ENCODE results near the gene MYBPHL.
"Not testable (repeated sequence)": the region's sequence is repeated elsewhere in the genome, so short reads cannot be mapped to it uniquely, and the experiment has no call there.

MYBPHL gene

DNA sequence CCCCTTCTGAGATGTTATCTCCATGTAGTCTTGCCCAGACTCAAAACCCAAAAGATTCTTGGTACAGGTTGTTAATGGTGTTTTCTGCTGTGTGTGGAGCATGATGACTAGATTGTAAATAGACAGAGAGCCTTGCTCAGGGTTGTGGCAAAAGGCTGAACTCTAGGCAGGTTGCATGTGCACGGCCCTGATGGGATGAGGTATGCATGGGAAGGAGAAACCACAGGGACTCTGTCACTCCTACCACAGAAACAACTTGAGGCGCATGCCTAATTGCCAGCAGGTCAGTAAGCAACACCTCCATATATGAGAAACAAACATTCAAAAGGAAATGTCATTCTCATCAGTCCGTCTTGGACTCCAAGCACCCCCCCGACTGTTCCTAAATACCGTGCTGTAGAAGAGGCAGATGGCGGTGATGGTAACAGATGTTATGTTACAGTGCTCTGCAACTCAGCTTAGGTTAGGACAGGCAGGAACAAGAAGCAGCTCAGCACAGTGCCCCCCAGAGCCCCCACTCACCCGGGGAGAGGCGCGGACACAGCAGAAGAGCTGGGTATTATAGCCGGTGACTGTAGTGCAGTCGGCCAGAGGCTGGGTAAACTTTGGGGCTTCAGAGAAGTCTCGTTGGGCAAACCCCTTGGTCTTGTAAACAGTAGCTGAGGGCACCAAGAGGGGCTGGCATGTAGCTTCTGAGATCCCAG lies 10.9 kb downstream of the MYBPHL start:
- Mint-ChIP-seq H3K36me3 (no peaks in the 10 kb centered on the region), H3K4me1 (ENCODE audit: low read depth) (no peaks in the 10 kb centered on the region), H3K27me3 (peaks cover 3% of the 10 kb centered on the region)

DNA sequence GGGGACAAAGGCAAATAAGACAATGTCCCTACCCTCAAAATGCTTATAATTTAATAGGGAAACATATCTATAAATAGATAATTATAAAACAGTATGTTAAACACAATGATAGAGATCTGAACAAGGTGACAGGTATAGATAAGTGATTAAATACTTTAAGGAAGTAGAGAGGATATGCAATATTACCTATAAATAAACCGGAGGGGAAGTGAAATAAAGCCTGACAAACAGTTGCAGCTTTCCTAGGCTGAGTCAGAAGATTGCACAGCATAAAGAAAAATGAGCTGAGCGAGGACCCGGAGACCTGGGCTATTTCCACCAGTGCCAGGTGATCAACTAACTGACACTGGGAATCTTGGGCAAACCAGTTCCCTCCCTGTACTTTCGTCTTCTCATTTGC lies 12.3 kb downstream of the MYBPHL start:
- Mint-ChIP-seq H3K9me3 (ENCODE audit: low read depth) (no peaks in the 10 kb centered on the region), H3K27ac (no peak overlapping the region), H3K4me1 (ENCODE audit: low read depth) (no peaks in the 10 kb centered on the region), H3K4me3 (no peak overlapping the region), H3K36me3 (no peaks in the 10 kb centered on the region), H3K27me3 (peaks cover 3% of the 10 kb centered on the region)

More for the DNA sequence above, 10.9 kb downstream of the MYBPHL start:
- Mint-ChIP-seq H3K4me3 (no peak overlapping the region), H3K27ac (no peak overlapping the region), H3K9me3 (ENCODE audit: low read depth) (no peaks in the 10 kb centered on the region)

DNA sequence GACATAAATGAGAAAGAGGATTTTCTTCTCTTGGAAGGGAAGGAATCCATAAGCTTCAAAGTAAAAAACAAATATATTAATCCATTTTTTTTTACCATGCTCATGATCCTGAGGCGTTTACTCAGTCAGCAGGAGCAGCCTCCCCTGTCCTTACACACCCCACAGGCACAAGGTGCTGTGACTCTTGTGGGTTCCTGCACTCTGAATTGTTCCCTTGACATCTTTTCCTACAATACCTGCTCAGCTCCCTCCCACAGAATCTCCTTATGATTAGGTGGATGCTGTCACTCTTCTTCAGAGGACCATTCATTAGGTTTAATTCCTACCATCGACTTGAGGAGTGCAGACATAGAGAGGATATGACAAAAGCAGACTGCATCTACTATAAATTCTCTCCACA lies 13.8 kb downstream of the MYBPHL start:
- Mint-ChIP-seq H3K36me3 (no peaks in the 10 kb centered on the region), H3K9me3 (ENCODE audit: low read depth) (no peaks in the 10 kb centered on the region), H3K27ac (no peak overlapping the region), H3K4me1 (ENCODE audit: low read depth) (no peaks in the 10 kb centered on the region), H3K4me3 (no peak overlapping the region), H3K27me3 (peaks cover 3% of the 10 kb centered on the region)

DNA sequence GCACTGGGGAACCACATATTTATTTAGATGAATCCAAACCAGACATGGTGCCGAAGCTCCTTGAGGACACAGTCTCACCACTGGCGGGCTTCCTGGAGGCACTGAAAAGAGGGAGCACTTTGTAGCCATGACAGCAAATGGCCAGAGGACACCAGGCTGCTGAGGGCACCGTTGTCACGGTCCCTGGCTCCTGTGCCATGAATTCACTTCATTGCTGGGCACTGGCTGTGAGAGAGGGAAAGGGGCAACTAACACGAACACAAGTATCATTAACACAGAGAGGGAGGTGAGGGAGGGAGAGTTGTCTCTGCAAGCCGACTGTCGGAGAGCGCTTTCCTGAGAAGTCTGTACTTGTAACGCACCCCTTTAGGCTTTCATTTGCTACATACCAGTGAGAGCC lies 14.4 kb downstream of the MYBPHL start:
- Mint-ChIP-seq H3K4me1 (ENCODE audit: low read depth) (no peaks in the 10 kb centered on the region), H3K9me3 (ENCODE audit: low read depth) (no peaks in the 10 kb centered on the region), H3K36me3 (no peaks in the 10 kb centered on the region), H3K27me3 (peaks cover 3% of the 10 kb centered on the region), H3K4me3 (no peak overlapping the region), H3K27ac (no peak overlapping the region)

DNA sequence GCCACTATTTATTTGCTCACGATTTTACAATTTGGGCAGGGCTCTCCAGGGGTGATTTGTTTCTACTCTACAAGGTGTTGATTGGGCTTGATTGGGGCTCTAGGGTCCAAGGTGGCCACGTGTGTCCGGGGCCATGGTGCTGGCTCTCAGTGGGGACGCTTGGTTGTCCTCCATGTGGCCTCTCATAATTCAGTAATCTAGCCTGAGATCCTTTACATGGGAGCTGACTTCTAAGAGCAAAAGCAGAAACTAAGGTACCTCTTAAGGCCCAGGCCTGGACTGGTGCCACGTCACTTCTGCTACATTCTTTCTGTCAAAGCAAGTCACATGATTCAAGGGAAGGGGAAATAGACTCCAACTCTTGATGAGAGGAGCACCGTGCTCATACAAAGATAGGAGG lies 15.8 kb downstream of the MYBPHL start:
- H3K4me1 Mint-ChIP-seq (ENCODE audit: low read depth): no peaks in the 10 kb centered on the region
- H3K27ac Mint-ChIP-seq: no peak overlapping the region
- H3K27me3 Mint-ChIP-seq: peaks cover 3% of the 10 kb centered on the region
- H3K9me3 Mint-ChIP-seq (ENCODE audit: low read depth): no peaks in the 10 kb centered on the region
- H3K4me3 Mint-ChIP-seq: no peak overlapping the region
- no peaks in the 10 kb centered on the region for H3K36me3 Mint-ChIP-seq

DNA sequence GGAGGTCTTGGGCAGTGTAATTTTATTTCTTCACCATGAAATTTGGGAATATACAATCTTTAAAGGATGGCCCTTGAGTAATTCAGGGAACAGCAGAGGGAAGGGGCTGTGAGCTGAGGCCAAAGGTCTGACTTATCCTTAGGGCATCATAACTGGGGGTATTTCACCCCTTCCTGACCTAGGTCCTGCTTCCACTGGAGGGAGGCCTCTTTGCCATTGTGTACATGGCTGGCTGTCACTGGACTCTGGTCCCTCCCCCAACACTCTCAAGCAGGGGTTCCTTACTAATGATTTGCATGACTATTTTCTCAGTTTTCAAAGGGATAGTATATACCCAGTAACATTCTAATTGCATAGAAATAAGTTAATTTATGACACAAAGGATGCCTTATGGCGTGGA lies 16.7 kb downstream of the MYBPHL start:
- H3K36me3 Mint-ChIP-seq: no peaks in the 10 kb centered on the region
- H3K9me3 Mint-ChIP-seq (ENCODE audit: low read depth): no peaks in the 10 kb centered on the region
- H3K27me3 Mint-ChIP-seq: no peaks in the 10 kb centered on the region
- no peak overlapping the region for H3K4me3 Mint-ChIP-seq
- no peak overlapping the region for H3K27ac Mint-ChIP-seq
- no peaks in the 10 kb centered on the region for H3K4me1 Mint-ChIP-seq (ENCODE audit: low read depth)

DNA sequence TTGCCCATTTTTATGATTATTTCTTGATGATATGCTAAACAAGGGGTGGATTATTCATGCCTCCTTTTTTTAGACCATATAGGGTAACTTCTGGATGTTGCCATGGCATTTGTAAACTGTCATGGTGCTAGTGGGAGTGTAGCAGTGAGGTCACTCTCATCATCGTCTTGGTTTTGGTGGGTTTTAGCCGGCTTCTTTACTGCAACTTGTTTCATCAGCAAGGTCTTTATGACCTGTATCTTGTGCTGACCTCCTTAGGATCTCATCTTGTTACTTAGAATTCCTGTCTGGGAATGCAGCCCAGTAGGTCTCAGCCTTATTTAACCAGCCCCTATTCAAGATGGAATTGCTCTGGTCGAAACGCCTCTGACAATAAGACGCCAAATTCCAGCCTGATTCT lies 20.0 kb downstream of the MYBPHL start:
- not testable (repeated sequence) for H3K36me3 Mint-ChIP-seq; H3K27me3 Mint-ChIP-seq; H3K4me3 Mint-ChIP-seq; H3K9me3 Mint-ChIP-seq (ENCODE audit: low read depth); H3K4me1 Mint-ChIP-seq (ENCODE audit: low read depth); H3K27ac Mint-ChIP-seq

DNA sequence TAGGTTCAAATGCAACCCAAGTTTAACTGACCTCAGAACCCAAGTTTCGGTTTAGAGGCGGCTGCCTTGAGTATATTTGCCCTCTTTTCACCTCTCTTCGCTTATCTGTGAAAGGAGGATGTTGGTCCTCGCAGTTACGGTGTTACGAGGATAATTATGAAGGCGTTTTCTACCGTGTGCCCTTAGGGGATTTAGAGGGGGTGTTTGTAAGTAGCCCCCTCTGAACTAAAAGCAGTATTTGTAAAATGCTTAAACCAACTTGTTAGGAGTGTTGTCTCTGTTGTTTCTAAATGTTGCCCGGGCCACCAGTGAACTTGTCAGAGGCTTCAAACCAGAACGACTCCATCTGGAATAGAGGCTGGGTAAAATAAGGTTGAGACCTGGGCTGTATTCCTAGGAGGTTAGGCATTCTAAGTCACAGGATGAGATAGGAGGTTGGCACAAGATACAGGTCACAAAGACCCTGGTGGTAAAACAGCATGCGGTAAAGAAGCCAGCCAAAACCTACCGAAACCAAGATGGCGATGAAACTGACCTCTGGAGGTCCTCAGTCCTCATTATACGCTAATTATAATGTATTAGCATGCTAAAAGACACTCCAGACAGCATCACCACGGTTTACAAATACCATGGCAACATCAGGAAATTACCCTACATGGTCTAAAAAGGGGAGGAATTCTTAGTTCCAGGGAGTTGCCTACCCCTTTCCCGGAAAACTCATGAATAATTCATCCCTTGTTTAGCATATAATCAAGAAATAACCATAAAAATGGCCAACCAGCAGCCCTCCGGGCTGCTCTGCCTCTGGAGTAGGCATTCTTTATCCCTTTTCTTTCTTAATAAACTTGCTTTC lies 22.8 kb downstream of the MYBPHL start:
- Mint-ChIP-seq H3K4me1 (ENCODE audit: low read depth) (peaks cover 9% of the 10 kb centered on the region), H3K4me3 (peak overlapping the region; percentile 97), H3K27me3 (no peaks in the 10 kb centered on the region), H3K27ac (peak overlapping the region; percentile 89), H3K9me3 (ENCODE audit: low read depth) (no peaks in the 10 kb centered on the region), H3K36me3 (no peaks in the 10 kb centered on the region)

DNA sequence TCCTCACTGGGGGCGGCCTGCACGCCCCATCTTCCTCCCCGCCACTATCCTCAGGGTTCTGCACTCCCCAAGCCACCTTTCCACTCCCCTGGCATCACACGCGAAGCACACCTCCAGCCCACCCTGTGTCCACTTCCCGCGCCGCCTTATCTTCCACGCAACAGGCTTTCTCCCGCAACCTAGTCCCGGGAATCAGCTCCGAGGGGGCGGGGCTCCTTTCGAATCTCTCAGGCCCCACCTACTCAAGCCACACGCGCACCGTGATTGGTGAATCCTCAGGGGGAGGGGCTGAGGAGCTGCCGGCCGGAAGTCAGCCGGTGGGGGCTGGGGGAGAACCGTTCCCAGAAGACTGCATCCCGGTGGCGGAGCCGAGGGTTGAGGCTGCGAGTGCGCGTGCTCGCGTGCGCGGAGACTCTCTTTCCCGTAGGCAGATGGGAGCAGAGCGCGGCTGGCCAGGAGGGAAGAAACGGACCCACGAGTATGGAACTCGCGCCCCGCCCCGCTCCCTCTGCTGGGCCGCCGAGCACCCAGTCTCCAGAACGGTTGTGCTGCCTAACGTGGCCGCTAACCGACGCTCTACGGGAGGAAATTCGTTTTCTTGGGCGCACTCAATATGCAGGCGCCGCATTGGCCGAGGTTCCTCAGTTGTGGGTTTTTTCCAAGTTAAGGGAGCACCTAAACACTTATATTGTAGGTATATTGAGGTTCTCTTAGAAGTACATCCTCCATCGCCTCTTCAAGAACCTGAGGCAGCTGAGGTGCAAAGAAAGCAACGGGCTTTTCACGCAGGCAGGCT lies 23.7 kb downstream of the MYBPHL start, which contains the start of gene PSRC1:
TSS of gene PSRC1 (minus strand) at position 194 of the 796 bp plus-strand sequence.
- Mint-ChIP-seq H3K9me3 (ENCODE audit: low read depth) (no peaks in the 10 kb centered on the region), H3K4me3 (peak within 1 kb of the TSS; percentile 97), H3K27ac (peak within 1 kb of the TSS; percentile 89)

DNA sequence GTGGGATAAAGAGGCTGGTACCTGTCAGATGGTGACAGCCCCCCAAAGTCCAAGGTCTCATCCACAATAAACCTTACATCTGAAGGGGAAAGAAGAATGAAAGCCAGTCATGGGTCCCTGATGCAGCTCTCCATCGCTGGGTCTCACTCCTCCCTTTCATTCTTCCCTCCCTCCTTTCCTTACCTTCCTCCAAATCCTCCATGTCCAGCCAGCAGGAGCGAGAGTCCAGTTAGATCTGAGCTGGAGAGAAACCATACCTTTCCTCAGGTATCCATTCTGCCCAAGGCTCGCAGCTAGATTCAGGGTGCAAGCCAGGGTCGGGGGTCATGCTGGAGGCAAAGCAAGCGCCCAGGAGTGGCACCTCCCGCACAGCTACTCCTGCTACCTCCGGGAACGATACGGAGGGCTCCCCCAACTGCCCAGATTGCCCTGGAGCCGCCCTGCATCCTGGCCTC lies 24.3 kb downstream of the MYBPHL start:
- Mint-ChIP-seq H3K36me3 (no peaks in the 10 kb centered on the region), H3K4me3 (peak overlapping the region; percentile 97), H3K9me3 (ENCODE audit: low read depth) (no peaks in the 10 kb centered on the region), H3K4me1 (ENCODE audit: low read depth) (peaks cover 9% of the 10 kb centered on the region), H3K27me3 (no peaks in the 10 kb centered on the region), H3K27ac (no peak overlapping the region)

More for the DNA sequence above, 23.7 kb downstream of the MYBPHL start, which contains the start of gene PSRC1:
- H3K36me3 Mint-ChIP-seq: no peaks in the 10 kb centered on the region
- H3K27me3 Mint-ChIP-seq: no peaks in the 10 kb centered on the region
- peaks cover 9% of the 10 kb centered on the region for H3K4me1 Mint-ChIP-seq (ENCODE audit: low read depth)

DNA sequence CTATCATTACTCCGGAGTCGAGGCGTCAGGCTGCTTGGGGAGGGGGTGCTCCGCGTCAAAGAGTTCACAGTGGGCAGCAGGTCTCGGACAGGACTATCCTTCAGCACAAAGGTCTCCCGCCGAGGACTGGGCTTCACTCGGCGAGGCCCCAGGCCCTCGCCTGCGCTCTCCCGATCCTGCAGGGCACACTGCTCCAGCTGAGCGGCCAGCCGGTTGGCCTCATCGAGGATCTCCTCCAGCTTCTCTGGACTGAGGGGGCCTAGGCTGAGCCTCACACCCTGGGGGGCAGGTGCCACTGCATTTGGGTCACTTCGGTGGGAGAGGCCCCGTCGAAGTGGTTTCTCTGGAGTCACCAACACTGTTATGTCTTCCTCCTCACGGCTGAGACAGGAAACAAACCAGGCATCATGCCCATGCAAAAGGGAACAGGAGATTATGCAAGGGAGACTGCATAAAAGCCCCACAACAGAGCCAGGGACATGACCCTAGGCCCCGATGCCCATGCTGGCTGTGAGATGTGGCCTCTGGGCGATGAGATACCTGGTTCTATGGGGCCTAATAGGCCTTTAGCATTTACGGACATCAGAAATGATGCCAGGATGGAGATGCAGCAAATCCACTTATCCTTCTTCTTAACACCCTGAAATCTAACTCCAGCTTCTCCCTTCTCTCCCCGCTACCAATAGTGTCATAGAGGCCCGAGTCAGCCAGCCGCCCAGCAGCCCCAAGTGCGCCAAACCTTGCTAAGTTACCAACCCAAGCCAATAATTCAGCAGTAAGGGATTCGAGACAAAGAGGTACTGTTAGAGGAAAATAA lies 24.9 kb downstream of the MYBPHL start:
- H3K27me3 Mint-ChIP-seq: no peaks in the 10 kb centered on the region
- no peak overlapping the region for H3K27ac Mint-ChIP-seq

DNA sequence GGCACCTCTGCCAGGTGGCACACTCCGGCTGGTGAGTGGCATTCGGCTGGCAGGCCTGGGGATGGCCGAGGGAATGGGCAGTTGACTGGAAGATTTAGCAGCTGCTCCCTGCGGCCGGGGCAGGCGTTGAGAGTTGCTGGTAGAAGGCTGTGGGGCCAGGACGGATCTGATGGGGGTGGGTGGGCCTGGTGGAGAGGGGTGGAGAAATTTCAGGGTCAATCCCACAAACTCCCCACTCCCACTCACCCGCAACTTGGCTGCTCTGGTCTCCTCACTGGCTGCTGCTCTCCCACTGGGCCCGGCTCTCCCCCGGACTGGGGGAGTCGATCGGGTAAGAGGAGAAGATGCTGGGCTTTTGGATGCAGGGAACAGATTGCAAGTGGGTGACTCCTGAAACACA lies 25.9 kb downstream of the MYBPHL start:
- Mint-ChIP-seq H3K4me1 (ENCODE audit: low read depth) (peaks cover 12% of the 10 kb centered on the region), H3K27me3 (no peaks in the 10 kb centered on the region), H3K9me3 (ENCODE audit: low read depth) (no peaks in the 10 kb centered on the region), H3K36me3 (no peaks in the 10 kb centered on the region), H3K4me3 (no peak overlapping the region), H3K27ac (no peak overlapping the region)

More for the DNA sequence above, 24.9 kb downstream of the MYBPHL start:
- Mint-ChIP-seq H3K36me3 (no peaks in the 10 kb centered on the region), H3K9me3 (ENCODE audit: low read depth) (no peaks in the 10 kb centered on the region), H3K4me1 (ENCODE audit: low read depth) (peaks cover 12% of the 10 kb centered on the region), H3K4me3 (peak overlapping the region; percentile 97)

DNA sequence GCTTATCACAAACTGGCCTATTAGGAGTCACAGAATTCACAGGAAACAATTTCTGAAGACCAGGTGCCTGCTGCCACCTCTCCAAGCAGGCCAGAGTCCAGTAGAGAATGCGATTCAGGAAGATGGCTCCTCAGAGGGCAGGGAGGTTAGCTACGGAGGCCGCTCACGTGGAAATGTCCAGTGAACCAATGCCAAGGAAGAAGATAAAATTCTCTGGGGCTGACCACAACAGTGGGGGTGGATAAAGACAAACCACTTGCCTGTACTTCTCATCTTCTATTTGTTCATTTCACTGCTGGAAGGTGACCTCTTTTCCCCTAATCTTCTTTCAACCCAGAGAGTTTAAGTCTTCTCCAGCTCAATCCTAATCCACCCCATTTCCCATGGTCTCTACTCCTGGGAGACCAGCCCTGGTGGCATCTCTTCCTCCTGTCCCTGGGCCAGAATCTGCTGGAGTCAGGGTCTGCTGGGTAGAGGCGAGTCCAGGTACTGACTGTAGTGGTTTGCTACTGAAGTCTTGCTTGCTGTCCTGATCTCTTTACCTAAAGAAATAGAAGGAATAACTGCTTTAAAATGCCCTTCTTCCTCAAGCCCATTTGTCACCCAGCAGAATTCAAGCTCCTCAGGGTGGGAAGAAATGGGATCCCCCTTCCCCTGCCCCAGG lies 27.1 kb downstream of the MYBPHL start:
- Mint-ChIP-seq H3K27me3 (no peaks in the 10 kb centered on the region), H3K4me1 (ENCODE audit: low read depth) (peaks cover 12% of the 10 kb centered on the region), H3K4me3 (no peak overlapping the region), H3K27ac (no peak overlapping the region), H3K9me3 (ENCODE audit: low read depth) (no peaks in the 10 kb centered on the region), H3K36me3 (no peaks in the 10 kb centered on the region)

Measured in activated naive CD8-positive, alpha-beta T cell (primary cell).